ENCODE data around the gene AFDN. TPM values are rescaled to one million over a fixed set of nuclear protein-coding genes. Genes with fewer than 3 reads are reported as not detected.
"Not testable (repeated sequence)": the region's sequence is repeated elsewhere in the genome, so short reads cannot be mapped to it uniquely, and the experiment has no call there.

Gene AFDN
- polyA plus RNA-seq, 1 donor = 256 TPM

DNA sequence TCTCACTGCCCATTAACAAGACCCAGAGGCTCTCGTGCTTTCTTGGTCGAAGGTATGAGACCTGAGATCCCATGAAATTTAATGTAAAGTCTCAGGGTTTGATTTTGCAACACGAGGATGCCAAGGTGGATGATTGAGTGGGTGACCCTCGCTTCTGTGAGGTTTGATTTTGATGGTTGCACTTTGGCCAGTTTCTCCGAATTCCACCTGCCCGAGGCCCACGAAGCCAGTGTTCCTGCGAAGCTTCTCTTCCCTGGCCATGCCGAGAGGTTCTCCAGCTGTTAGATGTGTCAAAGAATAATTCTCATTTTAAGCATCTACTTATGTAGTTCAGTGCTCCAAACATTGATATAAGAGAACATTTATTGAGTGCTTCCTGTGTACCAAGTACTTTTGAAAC is 170.9 kb downstream of the AFDN start, which contains the start of gene KIF25:
TSS of gene KIF25 (plus strand) at position 30 of the 400 bp plus-strand sequence. CDS start 31,915 bp downstream, outside the sequence.
- no peak for DNase-seq

- no peak for DNase-seq
These were observed 171.5 kb downstream of the AFDN start for GRCh38 chr6:167998215-167998614.

GRCh38 chr6:168000198-168001028 is 173.7 kb downstream of the AFDN start:
- DNase-seq = no peak

- DNase-seq = no peak
These were observed 174.3 kb downstream of the AFDN start for GRCh38 chr6:168001029-168001332.

DNA sequence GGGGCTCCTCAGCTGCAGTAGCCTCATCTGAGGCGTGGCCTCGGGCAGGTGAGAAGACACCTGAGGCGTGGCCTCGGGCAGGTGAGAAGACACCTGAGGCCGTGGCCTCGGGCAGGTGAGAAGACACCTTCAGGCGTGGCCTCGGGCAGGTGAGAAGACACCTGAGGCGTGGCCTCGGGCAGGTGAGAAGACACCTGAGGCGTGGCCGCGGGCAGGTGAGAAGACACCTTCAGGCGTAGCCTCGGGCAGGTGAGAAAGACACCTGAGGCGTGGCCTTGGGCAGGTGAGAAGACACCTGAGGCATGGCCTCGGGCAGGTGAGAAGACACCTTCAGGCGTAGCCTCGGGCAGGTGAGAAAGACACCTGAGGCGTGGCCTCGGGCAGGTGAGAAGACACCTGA is 174.8 kb downstream of the AFDN start:
- not testable (repeated sequence) for DNase-seq

GRCh38 chr6:168002804-168003203 is 176.1 kb downstream of the AFDN start:
- DNase-seq = no peak

- DNase-seq = no peak
These were observed 177.3 kb downstream of the AFDN start for GRCh38 chr6:168004023-168004422.

GRCh38 chr6:168004945-168005344 is 178.2 kb downstream of the AFDN start:
- no peak for DNase-seq

GRCh38 chr6:168005796-168006195 is 179.1 kb downstream of the AFDN start:
- no peak for DNase-seq

DNA sequence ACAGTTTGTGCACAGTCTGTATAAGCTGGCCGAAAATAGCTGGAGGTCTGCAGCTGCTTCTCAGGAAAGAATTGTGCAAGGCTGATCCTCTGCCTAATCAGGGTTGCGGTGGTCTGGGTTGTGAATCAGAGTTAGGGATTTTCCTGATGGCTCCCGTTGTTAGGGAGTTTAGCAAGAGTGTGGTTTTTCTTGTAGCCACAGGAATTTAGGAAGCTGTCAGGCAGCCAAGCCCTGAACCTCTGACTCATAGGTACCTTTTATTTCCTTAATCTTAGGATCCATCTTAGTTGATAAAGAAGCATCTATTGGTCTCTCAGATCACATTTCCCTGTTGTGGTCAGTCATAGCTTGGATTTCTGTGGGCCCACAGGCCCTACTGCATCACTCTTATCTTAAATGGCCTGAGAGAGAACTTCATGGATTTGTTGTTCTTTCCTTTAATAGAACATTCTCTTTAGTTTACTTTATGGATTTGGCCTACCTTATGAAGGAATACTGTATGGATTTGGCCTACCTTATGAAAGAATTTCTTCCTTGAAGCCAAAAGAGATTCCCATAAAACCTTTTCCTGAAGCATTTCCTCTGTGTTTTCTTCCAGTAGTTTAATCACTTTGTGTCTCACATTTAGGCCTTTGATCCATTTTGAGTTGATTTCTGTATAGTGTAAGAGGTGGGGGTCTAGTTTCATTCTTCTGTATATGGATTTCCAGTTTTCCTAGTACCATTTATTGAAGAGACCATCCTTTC is 181.1 kb downstream of the AFDN start:
- no peak for DNase-seq

DNA sequence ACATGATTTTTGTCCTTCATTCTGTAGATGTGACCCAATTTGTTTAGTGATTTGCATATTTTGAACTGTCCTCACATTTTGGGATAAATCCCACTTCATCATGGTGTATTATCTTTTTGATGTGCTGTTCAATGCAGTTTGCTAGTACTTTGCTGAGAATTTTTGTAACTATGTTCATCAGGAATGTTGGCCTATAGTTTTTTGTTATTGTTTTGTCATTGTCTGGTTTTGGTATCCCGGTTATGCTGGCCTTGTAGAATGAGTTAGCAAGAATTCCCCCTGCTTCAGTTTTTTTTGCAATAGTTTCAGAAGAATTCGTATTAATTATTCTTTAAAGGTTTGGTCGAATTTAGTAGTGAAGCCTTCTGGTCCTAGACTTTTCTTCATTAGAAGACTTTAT is 182.6 kb downstream of the AFDN start:
- no peak for DNase-seq

- DNase-seq = no peak
These were observed 184.6 kb downstream of the AFDN start for GRCh38 chr6:168011291-168011690.

GRCh38 chr6:168012431-168013249 is 185.9 kb downstream of the AFDN start:
- no peak for DNase-seq

DNA sequence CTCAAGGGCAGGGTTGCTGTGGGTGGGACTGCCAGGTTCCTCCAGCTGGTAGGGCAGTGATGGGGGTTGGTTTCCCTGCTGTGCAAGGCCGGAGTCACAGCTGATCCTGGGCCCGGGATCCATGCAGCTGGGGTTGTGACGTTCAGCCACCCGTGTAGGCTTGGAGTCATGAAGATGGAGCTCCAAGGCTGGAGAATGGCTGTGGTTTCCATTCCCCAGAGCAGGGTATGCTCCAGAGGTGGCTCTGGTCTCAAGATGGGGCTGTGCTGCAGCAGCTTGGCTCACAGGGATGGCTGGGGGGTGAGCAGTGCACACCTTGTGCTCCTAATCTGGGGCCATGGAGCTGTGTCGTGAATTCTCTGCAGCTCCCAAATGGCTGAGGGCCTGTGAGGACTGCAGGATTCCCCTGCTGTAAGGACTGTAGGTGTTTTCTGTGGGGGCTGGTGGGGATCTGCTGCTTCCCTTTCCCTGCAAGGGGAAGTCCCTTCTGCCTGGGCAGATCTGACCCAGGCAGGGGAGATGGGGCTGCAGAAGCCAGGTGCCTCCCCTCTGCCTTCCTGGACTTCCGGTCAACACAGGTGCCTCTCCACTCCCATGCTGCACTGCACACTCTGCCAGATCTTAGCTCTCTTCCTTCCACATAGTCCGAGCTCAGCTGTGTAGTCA is 186.7 kb downstream of the AFDN start:
- no peak for DNase-seq

GRCh38 chr6:168014428-168014827 is 187.7 kb downstream of the AFDN start:
- no peak for DNase-seq

DNA sequence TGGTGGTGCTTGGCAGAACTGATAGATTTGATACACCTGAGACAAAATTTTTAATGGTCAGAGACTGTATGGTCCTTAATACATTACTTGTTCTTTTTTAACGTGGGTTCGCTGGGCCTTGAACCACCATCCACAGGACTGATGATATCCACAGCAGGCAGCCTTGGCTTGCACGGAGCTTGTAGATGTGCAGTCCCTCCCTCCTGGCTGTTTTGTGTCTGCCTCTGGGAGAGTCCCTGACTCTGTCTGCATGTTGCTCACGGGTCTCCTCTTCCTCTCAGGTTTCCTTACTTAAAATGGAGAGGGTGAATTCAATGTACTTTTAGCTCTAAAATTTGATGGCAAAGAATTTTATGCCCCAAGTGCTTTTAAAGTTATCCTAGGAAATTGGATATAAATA is 188.3 kb downstream of the AFDN start:
- no peak for DNase-seq

DNA sequence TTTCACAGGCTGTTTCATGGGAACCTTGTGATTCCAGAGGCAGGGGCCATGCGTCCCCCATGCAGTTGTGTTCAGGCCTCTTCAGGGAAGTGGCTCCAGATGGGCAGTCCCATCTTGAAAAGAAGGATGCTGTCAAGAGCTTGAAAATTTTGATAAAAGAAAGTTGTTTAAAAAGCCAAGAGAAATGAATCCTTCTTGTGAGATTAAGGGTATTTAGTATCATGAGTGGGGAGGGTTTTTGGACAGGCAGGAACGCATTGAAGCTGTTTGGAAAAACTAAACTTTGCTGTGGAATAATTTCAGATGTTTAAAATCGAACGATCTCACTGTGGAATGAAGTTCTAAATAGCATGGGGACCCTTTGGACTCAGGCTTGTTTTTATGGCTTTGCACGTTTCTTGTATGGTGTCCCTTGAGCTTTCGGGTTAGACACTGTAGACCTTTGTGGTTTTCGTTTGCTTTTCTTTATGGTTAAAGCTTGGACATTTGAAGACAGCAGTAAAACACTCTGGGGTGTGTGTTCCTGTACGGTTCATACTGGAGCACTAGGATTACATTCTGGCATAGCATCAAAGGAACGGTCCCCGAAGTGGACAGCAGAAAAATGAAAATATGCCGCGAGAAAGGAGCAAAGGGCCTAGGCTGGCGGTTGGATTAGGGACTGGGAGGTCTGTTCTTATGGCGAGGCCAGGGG is 188.9 kb downstream of the AFDN start:
- DNase-seq = peak; percentile 26

DNA sequence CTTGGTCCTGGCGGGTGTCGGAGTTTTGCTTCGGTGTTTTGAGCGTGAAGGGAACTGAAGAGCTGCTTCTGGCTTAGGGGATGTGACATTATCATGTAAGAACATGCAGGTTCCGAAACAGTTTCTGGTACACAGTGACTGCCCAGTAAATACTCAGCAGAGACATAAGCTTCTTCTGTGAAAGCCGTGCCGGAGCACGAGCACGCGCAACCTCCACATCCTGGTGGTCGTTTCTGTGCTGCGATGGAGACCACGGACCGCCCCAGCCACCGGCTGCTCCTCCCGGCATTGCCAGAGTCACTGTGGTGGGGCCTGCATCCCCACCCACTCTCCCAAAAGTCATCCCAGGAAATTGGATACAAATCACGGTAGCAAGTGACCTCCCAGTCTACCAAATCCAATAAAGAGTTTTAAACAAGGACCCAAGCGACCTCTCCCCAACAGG is 189.5 kb downstream of the AFDN start:
- DNase-seq = no peak

- no peak for DNase-seq
These were observed 190.2 kb downstream of the AFDN start for GRCh38 chr6:168016721-168017525.

DNA sequence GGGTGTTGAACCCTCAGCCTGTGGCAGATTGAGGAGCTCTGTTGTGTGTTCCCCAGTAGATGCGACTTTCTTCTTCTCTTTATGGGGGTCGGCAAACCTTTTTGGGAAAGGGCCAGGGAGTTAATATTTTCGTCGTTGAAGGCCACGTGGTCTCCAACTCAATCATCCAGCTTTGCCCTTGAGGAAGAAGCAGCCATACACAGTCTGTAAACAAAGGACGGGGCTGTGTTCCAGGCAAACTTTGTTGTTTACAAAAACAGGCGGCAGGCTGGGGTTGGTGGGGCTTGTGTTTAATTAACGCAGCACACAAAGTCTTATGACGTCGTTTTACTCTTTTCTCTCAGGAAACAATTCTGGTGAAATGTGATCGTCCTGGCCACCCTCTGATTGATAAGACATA is 190.9 kb downstream of the AFDN start:
- no peak for DNase-seq

DNA sequence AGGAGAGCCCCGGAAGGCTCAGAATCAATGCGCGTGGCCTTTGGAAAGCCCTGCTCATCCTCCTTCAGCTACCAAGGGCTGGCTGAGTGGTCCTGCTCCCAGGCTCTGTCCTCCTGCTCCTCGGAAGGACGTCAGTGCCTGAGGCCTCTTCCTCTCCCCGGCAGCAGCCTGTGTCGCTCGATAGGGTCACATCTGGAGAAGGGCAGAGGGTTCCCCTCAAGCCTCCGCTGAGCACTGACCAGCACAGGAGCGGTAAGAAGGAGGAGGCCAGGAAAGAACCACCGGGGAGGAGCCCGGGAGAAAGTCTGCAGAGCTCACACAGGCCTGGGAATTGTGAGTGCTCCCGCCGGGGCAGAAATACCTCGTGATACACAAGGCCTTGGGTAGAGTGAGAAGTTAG is 192.0 kb downstream of the AFDN start:
- DNase-seq = no peak

Data from left kidney (tissue), 2 donors.